Measurements from ENCODE around the gene PPP2R2B.
"Not testable (repeated sequence)": the region's sequence is repeated elsewhere in the genome, so short reads cannot be mapped to it uniquely, and the experiment has no call there.

Gene PPP2R2B

GRCh38 chr5:146628950-146629349, 249.6 kb downstream of the PPP2R2B start:
- no peak overlapping the region for H3K9ac ChIP-seq (ENCODE audit: low read depth, low read length)
- no peak overlapping the region for H3K4me3 ChIP-seq (ENCODE audit: low read depth, low read length)
- H3K9me3 ChIP-seq (ENCODE audit: control insufficient read depth, insufficient read depth, low read length), result peaks cover 2% of the 10 kb centered on the region; the same call in 1 of the 2 replicates
- no peaks in the 10 kb centered on the region for H3K36me3 ChIP-seq (ENCODE audit: control insufficient read depth, insufficient read depth, low read length)
- H3K27me3 ChIP-seq (ENCODE audit: control insufficient read depth, insufficient read depth, low read length), result no peaks in the 10 kb centered on the region
- no peak overlapping the region for H3K27ac ChIP-seq (ENCODE audit: low read depth, low read length)
- peaks cover 4% of the 10 kb centered on the region; the same call in 1 of the 2 replicates for H3K4me1 ChIP-seq (ENCODE audit: control insufficient read depth, insufficient read depth, low read length)

- Histone ChIP-seq H3K27ac (ENCODE audit: low read depth, low read length) (no peak overlapping the region), H3K27me3 (ENCODE audit: control insufficient read depth, insufficient read depth, low read length) (no peaks in the 10 kb centered on the region), H3K36me3 (ENCODE audit: control insufficient read depth, insufficient read depth, low read length) (no peaks in the 10 kb centered on the region), H3K4me3 (ENCODE audit: low read depth, low read length) (no peak overlapping the region), H3K9ac (ENCODE audit: low read depth, low read length) (no peak overlapping the region), H3K4me1 (ENCODE audit: control insufficient read depth, insufficient read depth, low read length) (peaks cover 4% of the 10 kb centered on the region; the same call in 1 of the 2 replicates), H3K9me3 (ENCODE audit: control insufficient read depth, insufficient read depth, low read length) (peaks cover 2% of the 10 kb centered on the region; the same call in 1 of the 2 replicates)
Observed at GRCh38 chr5:146626936-146627335, 251.6 kb downstream of the PPP2R2B start.

GRCh38 chr5:146624179-146624578, 254.4 kb downstream of the PPP2R2B start:
- H3K27ac ChIP-seq (ENCODE audit: low read depth, low read length), result no peak overlapping the region
- H3K9me3 ChIP-seq (ENCODE audit: control insufficient read depth, insufficient read depth, low read length), result peaks cover 2% of the 10 kb centered on the region; the same call in 1 of the 2 replicates
- H3K9ac ChIP-seq (ENCODE audit: low read depth, low read length), result no peak overlapping the region
- no peaks in the 10 kb centered on the region for H3K27me3 ChIP-seq (ENCODE audit: control insufficient read depth, insufficient read depth, low read length)
- no peaks in the 10 kb centered on the region for H3K36me3 ChIP-seq (ENCODE audit: control insufficient read depth, insufficient read depth, low read length)
- peaks cover 9% of the 10 kb centered on the region for H3K4me1 ChIP-seq (ENCODE audit: control insufficient read depth, insufficient read depth, low read length)
- H3K4me3 ChIP-seq (ENCODE audit: low read depth, low read length), result no peak overlapping the region

GRCh38 chr5:146623666-146624065, 254.9 kb downstream of the PPP2R2B start:
- Histone ChIP-seq H3K9me3 (ENCODE audit: control insufficient read depth, insufficient read depth, low read length) (peaks cover 2% of the 10 kb centered on the region; the same call in 1 of the 2 replicates), H3K27me3 (ENCODE audit: control insufficient read depth, insufficient read depth, low read length) (no peaks in the 10 kb centered on the region), H3K27ac (ENCODE audit: low read depth, low read length) (no peak overlapping the region)

GRCh38 chr5:146623009-146623408, 255.5 kb downstream of the PPP2R2B start:
- Histone ChIP-seq H3K4me3 (ENCODE audit: low read depth, low read length) (no peak overlapping the region), H3K4me1 (ENCODE audit: control insufficient read depth, insufficient read depth, low read length) (peaks cover 9% of the 10 kb centered on the region), H3K9me3 (ENCODE audit: control insufficient read depth, insufficient read depth, low read length) (peaks cover 2% of the 10 kb centered on the region; the same call in 1 of the 2 replicates), H3K36me3 (ENCODE audit: control insufficient read depth, insufficient read depth, low read length) (no peaks in the 10 kb centered on the region), H3K27me3 (ENCODE audit: control insufficient read depth, insufficient read depth, low read length) (no peaks in the 10 kb centered on the region), H3K27ac (ENCODE audit: low read depth, low read length) (no peak overlapping the region), H3K9ac (ENCODE audit: low read depth, low read length) (no peak overlapping the region)

More at GRCh38 chr5:146623666-146624065, 254.9 kb downstream of the PPP2R2B start:
- no peak overlapping the region for H3K4me3 ChIP-seq (ENCODE audit: low read depth, low read length)
- H3K36me3 ChIP-seq (ENCODE audit: control insufficient read depth, insufficient read depth, low read length), result no peaks in the 10 kb centered on the region
- H3K4me1 ChIP-seq (ENCODE audit: control insufficient read depth, insufficient read depth, low read length), result peaks cover 9% of the 10 kb centered on the region
- no peak overlapping the region for H3K9ac ChIP-seq (ENCODE audit: low read depth, low read length)

GRCh38 chr5:146622391-146622790, 256.2 kb downstream of the PPP2R2B start:
- peaks cover 2% of the 10 kb centered on the region; the same call in 1 of the 2 replicates for H3K9me3 ChIP-seq (ENCODE audit: control insufficient read depth, insufficient read depth, low read length)
- no peak overlapping the region for H3K9ac ChIP-seq (ENCODE audit: low read depth, low read length)
- H3K36me3 ChIP-seq (ENCODE audit: control insufficient read depth, insufficient read depth, low read length), result no peaks in the 10 kb centered on the region
- peaks cover 9% of the 10 kb centered on the region for H3K4me1 ChIP-seq (ENCODE audit: control insufficient read depth, insufficient read depth, low read length)
- H3K4me3 ChIP-seq (ENCODE audit: low read depth, low read length), result no peak overlapping the region
- H3K27ac ChIP-seq (ENCODE audit: low read depth, low read length), result no peak overlapping the region
- H3K27me3 ChIP-seq (ENCODE audit: control insufficient read depth, insufficient read depth, low read length), result no peaks in the 10 kb centered on the region

- Histone ChIP-seq H3K36me3 (ENCODE audit: control insufficient read depth, insufficient read depth, low read length) (no peaks in the 10 kb centered on the region), H3K9me3 (ENCODE audit: control insufficient read depth, insufficient read depth, low read length) (no peaks in the 10 kb centered on the region), H3K27ac (ENCODE audit: low read depth, low read length) (no peak overlapping the region), H3K4me3 (ENCODE audit: low read depth, low read length) (no peak overlapping the region), H3K27me3 (ENCODE audit: control insufficient read depth, insufficient read depth, low read length) (no peaks in the 10 kb centered on the region), H3K4me1 (ENCODE audit: control insufficient read depth, insufficient read depth, low read length) (peaks cover 9% of the 10 kb centered on the region), H3K9ac (ENCODE audit: low read depth, low read length) (no peak overlapping the region)
Observed at GRCh38 chr5:146620669-146621051, 257.9 kb downstream of the PPP2R2B start.

- H3K27me3 ChIP-seq (ENCODE audit: control insufficient read depth, insufficient read depth, low read length), result no peaks in the 10 kb centered on the region
- H3K9me3 ChIP-seq (ENCODE audit: control insufficient read depth, insufficient read depth, low read length), result no peaks in the 10 kb centered on the region
- H3K9ac ChIP-seq (ENCODE audit: low read depth, low read length), result no peak overlapping the region
- peaks cover 9% of the 10 kb centered on the region for H3K4me1 ChIP-seq (ENCODE audit: control insufficient read depth, insufficient read depth, low read length)
- H3K4me3 ChIP-seq (ENCODE audit: low read depth, low read length), result no peak overlapping the region
- no peak overlapping the region for H3K27ac ChIP-seq (ENCODE audit: low read depth, low read length)
- H3K36me3 ChIP-seq (ENCODE audit: control insufficient read depth, insufficient read depth, low read length), result no peaks in the 10 kb centered on the region
Observed at GRCh38 chr5:146620031-146620668, 258.4 kb downstream of the PPP2R2B start.

GRCh38 chr5:146618434-146618833, 260.1 kb downstream of the PPP2R2B start:
- no peak overlapping the region for H3K4me3 ChIP-seq (ENCODE audit: low read depth, low read length)
- peaks cover 6% of the 10 kb centered on the region; the same call in 1 of the 2 replicates for H3K4me1 ChIP-seq (ENCODE audit: control insufficient read depth, insufficient read depth, low read length)
- H3K36me3 ChIP-seq (ENCODE audit: control insufficient read depth, insufficient read depth, low read length), result no peaks in the 10 kb centered on the region
- no peaks in the 10 kb centered on the region for H3K9me3 ChIP-seq (ENCODE audit: control insufficient read depth, insufficient read depth, low read length)
- no peaks in the 10 kb centered on the region for H3K27me3 ChIP-seq (ENCODE audit: control insufficient read depth, insufficient read depth, low read length)
- no peak overlapping the region for H3K9ac ChIP-seq (ENCODE audit: low read depth, low read length)
- H3K27ac ChIP-seq (ENCODE audit: low read depth, low read length), result no peak overlapping the region

- not testable (repeated sequence) for H3K36me3 ChIP-seq (ENCODE audit: control insufficient read depth, insufficient read depth, low read length); H3K27ac ChIP-seq (ENCODE audit: low read depth, low read length)
Observed at GRCh38 chr5:146609731-146610130, 268.8 kb downstream of the PPP2R2B start.

GRCh38 chr5:146607659-146608332, 270.8 kb downstream of the PPP2R2B start:
- H3K4me1 ChIP-seq (ENCODE audit: control insufficient read depth, insufficient read depth, low read length), result no peaks in the 10 kb centered on the region
- H3K9me3 ChIP-seq (ENCODE audit: control insufficient read depth, insufficient read depth, low read length), result no peaks in the 10 kb centered on the region
- no peaks in the 10 kb centered on the region for H3K36me3 ChIP-seq (ENCODE audit: control insufficient read depth, insufficient read depth, low read length)
- H3K27me3 ChIP-seq (ENCODE audit: control insufficient read depth, insufficient read depth, low read length), result no peaks in the 10 kb centered on the region
- H3K4me3 ChIP-seq (ENCODE audit: low read depth, low read length), result no peak overlapping the region
- H3K27ac ChIP-seq (ENCODE audit: low read depth, low read length), result no peak overlapping the region
- H3K9ac ChIP-seq (ENCODE audit: low read depth, low read length), result no peak overlapping the region

More at GRCh38 chr5:146609731-146610130, 268.8 kb downstream of the PPP2R2B start:
- not testable (repeated sequence) for H3K27me3 ChIP-seq (ENCODE audit: control insufficient read depth, insufficient read depth, low read length); H3K9me3 ChIP-seq (ENCODE audit: control insufficient read depth, insufficient read depth, low read length); H3K9ac ChIP-seq (ENCODE audit: low read depth, low read length); H3K4me1 ChIP-seq (ENCODE audit: control insufficient read depth, insufficient read depth, low read length); H3K4me3 ChIP-seq (ENCODE audit: low read depth, low read length)
